Measurements from ENCODE around the gene IL1A. TPM values are rescaled to one million over a fixed set of nuclear protein-coding genes. Genes with fewer than 3 reads are reported as not detected.

IL1A gene
- total RNA-seq, 1 experiment from 2014 or later = 0.11 TPM

DNA sequence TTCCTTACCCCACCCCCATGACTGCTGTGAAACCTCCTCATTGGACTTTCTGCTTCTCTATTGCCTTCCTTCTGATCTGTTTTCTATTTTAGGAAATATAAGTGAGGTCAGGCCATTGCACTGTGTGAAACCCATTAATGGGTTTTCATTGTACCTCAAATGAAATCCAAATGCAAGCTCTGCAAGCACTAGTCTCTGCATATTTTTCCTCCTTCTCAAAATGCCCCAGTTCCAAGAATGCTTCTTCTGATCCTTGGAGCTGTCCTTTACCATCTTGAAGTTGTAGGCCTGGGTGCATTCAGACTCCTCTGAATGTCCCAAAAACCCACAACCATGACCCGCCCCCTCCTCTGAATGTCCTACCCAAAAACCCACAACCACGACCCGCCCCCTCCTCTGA is 8.2 kb downstream of the IL1A start:
- Histone ChIP-seq H3K36me3 (ENCODE audit: low read depth, low read length) (no peaks in the 10 kb centered on the region), H2AFZ (ENCODE audit: low read length) (no peak overlapping the region), H3K4me2 (ENCODE audit: low read length) (no peak overlapping the region), H3K79me2 (ENCODE audit: low read length) (no peaks in the 10 kb centered on the region), H4K20me1 (ENCODE audit: low read length) (no peaks in the 10 kb centered on the region), H3K9ac (ENCODE audit: low read length) (no peak overlapping the region), H3F3A (ENCODE audit: low read length, unreplicated experiment) (no peaks in the 10 kb centered on the region), H3K27ac (ENCODE audit: low read length) (no peak overlapping the region), H3K4me1 (ENCODE audit: insufficient read depth, low read length) (no peaks in the 10 kb centered on the region), H3K4me3 (ENCODE audit: low read length) (no peak overlapping the region), H3K9me2 (replicated peaks; ENCODE audit: low read length) (no peaks in the 10 kb centered on the region), H3K27me3 (ENCODE audit: low read length) (no peaks in the 10 kb centered on the region), H3K9me3 (ENCODE audit: low read length) (no peaks in the 10 kb centered on the region)
- TF ChIP-seq CTCF (conservative IDR thresholded peaks at IDR 0.05; ENCODE audit: low read depth, low read length) = no peak
- intact Hi-C loops (cut with micrococcal nuclease) = no loop called here
- CTCF ChIA-PET = no interaction called here
- ATAC-seq (no peak), DNase-seq (no peak)
- no TSS peak for BruUV-seq (replicated peaks)
- POLR2A ChIA-PET (ENCODE audit: unreplicated experiment) = no interaction called here

DNA sequence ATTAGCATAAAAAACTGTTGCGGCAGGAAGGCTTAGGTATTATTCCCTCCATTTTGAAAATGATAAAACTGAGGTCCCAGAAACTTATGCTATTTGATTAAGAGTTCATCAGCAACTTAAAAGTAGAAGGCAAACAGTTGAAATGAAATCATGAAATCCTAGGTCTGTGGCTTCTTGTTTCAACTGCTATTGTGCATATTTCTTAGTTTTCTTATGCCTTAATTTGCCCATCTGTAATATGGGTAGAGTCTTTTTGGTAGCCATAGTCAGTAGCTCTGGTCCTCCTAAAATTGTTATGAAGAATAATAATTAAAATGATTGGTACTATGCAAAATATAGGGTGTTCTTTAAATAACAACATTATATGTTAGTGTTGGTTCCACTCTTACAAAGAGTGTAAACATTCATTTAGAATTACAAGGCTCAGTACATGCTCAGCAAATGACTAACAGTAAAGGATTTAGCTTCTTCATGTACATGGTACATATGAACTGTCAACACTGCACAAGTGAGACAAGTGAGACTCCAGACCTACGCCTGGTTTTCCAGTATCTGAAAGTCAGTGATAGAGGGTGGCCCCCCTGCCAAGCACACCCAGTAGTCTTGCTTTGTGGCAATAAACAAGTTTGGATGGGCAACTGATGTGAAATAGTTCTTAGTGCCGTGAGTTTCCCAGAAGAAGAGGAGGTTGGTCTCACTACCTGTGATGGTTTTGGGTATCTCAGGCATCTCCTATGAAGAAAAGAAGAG is 9.6 kb downstream of the IL1A start:
- Histone ChIP-seq H3K27ac (ENCODE audit: low read length) (no peak overlapping the region), H2AFZ (ENCODE audit: low read length) (no peak overlapping the region), H3K9me2 (replicated peaks; ENCODE audit: low read length) (no peaks in the 10 kb centered on the region), H3K79me2 (ENCODE audit: low read length) (no peaks in the 10 kb centered on the region), H3K27me3 (ENCODE audit: low read length) (no peaks in the 10 kb centered on the region), H3K4me2 (ENCODE audit: low read length) (no peak overlapping the region), H3K4me3 (ENCODE audit: low read length) (no peak overlapping the region), H3K36me3 (ENCODE audit: low read depth, low read length) (no peaks in the 10 kb centered on the region), H3K4me1 (ENCODE audit: insufficient read depth, low read length) (no peaks in the 10 kb centered on the region), H3K9ac (ENCODE audit: low read length) (no peak overlapping the region), H4K20me1 (ENCODE audit: low read length) (no peaks in the 10 kb centered on the region), H3K9me3 (ENCODE audit: low read length) (no peaks in the 10 kb centered on the region), H3F3A (ENCODE audit: low read length, unreplicated experiment) (no peaks in the 10 kb centered on the region)
- CTCF ChIA-PET = no interaction called here
- POLR2A ChIA-PET (ENCODE audit: unreplicated experiment) = no interaction called here
- TF ChIP-seq EZH2phosphoT487 (IDR thresholded peaks at IDR 0.05; ENCODE audit: borderline replicate concordance, low read length) = no peak
- TF ChIP-seq CTCF (conservative IDR thresholded peaks at IDR 0.05; ENCODE audit: low read depth, low read length) = no peak
- TF ChIP-seq EZH2 (IDR thresholded peaks at IDR 0.05; ENCODE audit: low read length, unreplicated experiment) = no peak
- no TSS peak for BruUV-seq (replicated peaks)
- DNase-seq = no peak
- intact Hi-C loops (cut with micrococcal nuclease) = no loop called here
- no peak for ATAC-seq

DNA sequence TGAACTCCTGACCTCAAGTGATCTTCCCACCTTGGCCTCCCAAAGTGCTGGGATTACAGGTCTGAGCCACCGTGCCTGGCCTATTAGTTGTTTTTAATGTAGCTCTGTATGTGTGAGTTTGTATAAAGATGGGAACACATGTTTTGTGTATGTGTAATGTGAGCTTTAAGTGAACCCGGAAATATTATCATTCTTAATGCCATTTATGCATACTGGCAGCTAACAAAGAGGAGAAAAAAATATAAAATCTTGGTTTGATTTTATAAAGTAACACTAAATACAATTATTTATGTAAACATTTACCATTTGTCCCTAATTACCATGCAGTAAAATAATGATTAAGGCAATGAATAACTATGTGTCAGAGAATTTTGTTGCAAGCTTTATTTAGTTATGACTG is 10.7 kb downstream of the IL1A start:
- no peaks in the 10 kb centered on the region for H3K9me2 ChIP-seq (replicated peaks; ENCODE audit: low read length)
- POLR2A ChIA-PET (ENCODE audit: unreplicated experiment) = interaction anchor here (0.6 kb wide), 1 partner anchor 9 kb away, joined by 3 read pairs; the partner anchor contains the start of gene CKAP2L

More for the DNA sequence above, 10.7 kb downstream of the IL1A start:
- TF ChIP-seq CTCF (conservative IDR thresholded peaks at IDR 0.05; ENCODE audit: low read depth, low read length) = no peak
- no peak for TF ChIP-seq EZH2phosphoT487 (IDR thresholded peaks at IDR 0.05; ENCODE audit: borderline replicate concordance, low read length)
- no peak for TF ChIP-seq EZH2 (IDR thresholded peaks at IDR 0.05; ENCODE audit: low read length, unreplicated experiment)
- H3K9ac ChIP-seq (ENCODE audit: low read length) = no peak overlapping the region
- no peak overlapping the region for H2AFZ ChIP-seq (ENCODE audit: low read length)
- intact Hi-C loops (cut with micrococcal nuclease) = no loop called here
- no peaks in the 10 kb centered on the region for H3K9me3 ChIP-seq (ENCODE audit: low read length)
- no peaks in the 10 kb centered on the region for H4K20me1 ChIP-seq (ENCODE audit: low read length)
- CTCF ChIA-PET = no interaction called here
- no peaks in the 10 kb centered on the region for H3K36me3 ChIP-seq (ENCODE audit: low read depth, low read length)
- no peaks in the 10 kb centered on the region for H3K27me3 ChIP-seq (ENCODE audit: low read length)
- DNase-seq (no peak), ATAC-seq (no peak)
- no TSS peak for BruUV-seq (replicated peaks)
- no peak overlapping the region for H3K4me2 ChIP-seq (ENCODE audit: low read length)
- peaks cover 6% of the 10 kb centered on the region for H3K4me1 ChIP-seq (ENCODE audit: insufficient read depth, low read length)
- H3K79me2 ChIP-seq (ENCODE audit: low read length) = no peaks in the 10 kb centered on the region
- no peaks in the 10 kb centered on the region for H3F3A ChIP-seq (ENCODE audit: low read length, unreplicated experiment)
- no peak overlapping the region for H3K4me3 ChIP-seq (ENCODE audit: low read length)
- no peak overlapping the region for H3K27ac ChIP-seq (ENCODE audit: low read length)
